Liver (tissue), 3 donors: ENCODE data around the gene B9D1.

Source experiments
- EGR1 ChIP-seq, 2 donors: IDR thresholded peaks; 2 replicates each; pipeline ENCODE4 v1.6.1; 2016 to 2018; ENCODE audit warnings: antibody characterized with exemption in 2 of 2, low read depth in 2 of 2
- TF ChIP-seq, protein P1 (sequence below): fragments of 150-350 bp; IDR thresholded peaks from 2 replicates; pipeline ENCODE4 v1.5.1; 2017; ENCODE audit warnings: improper control_type of control experiment, low read depth, low read length; ENCODE audit not compliant: missing input control
- donor health status: healthy.
- donor health status: healthy.

DNA sequence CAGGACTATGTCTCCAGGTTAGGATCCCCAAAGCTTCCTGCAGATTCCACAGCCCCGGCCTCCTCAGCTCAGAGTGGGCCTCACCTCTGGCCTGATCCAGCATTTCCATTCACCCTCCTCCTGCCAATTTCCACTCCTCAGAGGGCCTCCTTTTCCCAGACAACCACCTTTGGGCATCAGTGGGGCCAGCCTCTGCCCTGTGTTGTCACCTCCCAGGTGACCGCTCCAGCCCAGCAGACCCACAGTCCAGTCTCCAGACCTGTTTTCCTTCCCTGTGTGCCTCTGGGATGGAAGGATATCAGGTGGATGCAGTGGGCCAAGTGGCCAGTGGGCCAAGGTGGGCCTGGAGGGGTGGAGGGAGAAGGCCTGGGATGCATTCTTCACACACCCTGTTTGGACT, 32.7 kb downstream of the B9D1 start:
- no peak for TF ChIP-seq EGR1 (IDR thresholded peaks at IDR 0.05; ENCODE audit: low read depth in 2 of 2)
- TF ChIP-seq, protein P1, sequence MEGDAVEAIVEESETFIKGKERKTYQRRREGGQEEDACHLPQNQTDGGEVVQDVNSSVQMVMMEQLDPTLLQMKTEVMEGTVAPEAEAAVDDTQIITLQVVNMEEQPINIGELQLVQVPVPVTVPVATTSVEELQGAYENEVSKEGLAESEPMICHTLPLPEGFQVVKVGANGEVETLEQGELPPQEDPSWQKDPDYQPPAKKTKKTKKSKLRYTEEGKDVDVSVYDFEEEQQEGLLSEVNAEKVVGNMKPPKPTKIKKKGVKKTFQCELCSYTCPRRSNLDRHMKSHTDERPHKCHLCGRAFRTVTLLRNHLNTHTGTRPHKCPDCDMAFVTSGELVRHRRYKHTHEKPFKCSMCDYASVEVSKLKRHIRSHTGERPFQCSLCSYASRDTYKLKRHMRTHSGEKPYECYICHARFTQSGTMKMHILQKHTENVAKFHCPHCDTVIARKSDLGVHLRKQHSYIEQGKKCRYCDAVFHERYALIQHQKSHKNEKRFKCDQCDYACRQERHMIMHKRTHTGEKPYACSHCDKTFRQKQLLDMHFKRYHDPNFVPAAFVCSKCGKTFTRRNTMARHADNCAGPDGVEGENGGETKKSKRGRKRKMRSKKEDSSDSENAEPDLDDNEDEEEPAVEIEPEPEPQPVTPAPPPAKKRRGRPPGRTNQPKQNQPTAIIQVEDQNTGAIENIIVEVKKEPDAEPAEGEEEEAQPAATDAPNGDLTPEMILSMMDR, result no peak
